NB4 (cell line): ENCODE data around the gene SUMO3.

ENCODE experiments used
- DNase-seq: peaks from one replicate; pipeline ENCODE4 v3.0.0; 2010; ENCODE audit warnings: low read depth
- H3K4me3 ChIP-seq: one replicate; pipeline ENCODE4 v1.5.1; 2011; ENCODE audit warnings: mild to moderate bottlenecking, low read depth, low read length, moderate library complexity
- CTCF ChIP-seq: IDR thresholded peaks from one replicate; pipeline ENCODE4 v1.5.1; 2012; ENCODE audit warnings: low read depth, low read length
- MYC ChIP-seq: IDR thresholded peaks from 2 replicates; pipeline ENCODE4 v1.6.1; 2011; ENCODE audit warnings: low read depth, low read length
- POLR2A ChIP-seq: IDR thresholded peaks from 2 replicates; pipeline ENCODE4 v1.6.1; 2011; ENCODE audit warnings: mild to moderate bottlenecking; ENCODE audit not compliant: insufficient read length; ENCODE audit errors: extremely low read depth
- TF ChIP-seq, protein P1 (sequence below): IDR thresholded peaks from 2 replicates; pipeline ENCODE4 v1.6.1; 2011; ENCODE audit warnings: low read depth, low read length

The SUMO3 gene

GRCh38 chr21:44816761-44817505 is 929 bp downstream of the SUMO3 start:
- H3K4me3 ChIP-seq: peak overlapping the region; percentile 58
- TF ChIP-seq, protein P1, sequence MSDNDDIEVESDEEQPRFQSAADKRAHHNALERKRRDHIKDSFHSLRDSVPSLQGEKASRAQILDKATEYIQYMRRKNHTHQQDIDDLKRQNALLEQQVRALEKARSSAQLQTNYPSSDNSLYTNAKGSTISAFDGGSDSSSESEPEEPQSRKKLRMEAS: no peak
- TF ChIP-seq POLR2A: no peak
- no peak for TF ChIP-seq CTCF
- no peak for TF ChIP-seq MYC
- no peak for DNase-seq

- DNase-seq: no peak
- no peak overlapping the region for H3K4me3 ChIP-seq
- TF ChIP-seq, protein P1: no peak
- no peak for TF ChIP-seq MYC
Observed at GRCh38 chr21:44815852-44816628, 1.8 kb downstream of the SUMO3 start.

DNA sequence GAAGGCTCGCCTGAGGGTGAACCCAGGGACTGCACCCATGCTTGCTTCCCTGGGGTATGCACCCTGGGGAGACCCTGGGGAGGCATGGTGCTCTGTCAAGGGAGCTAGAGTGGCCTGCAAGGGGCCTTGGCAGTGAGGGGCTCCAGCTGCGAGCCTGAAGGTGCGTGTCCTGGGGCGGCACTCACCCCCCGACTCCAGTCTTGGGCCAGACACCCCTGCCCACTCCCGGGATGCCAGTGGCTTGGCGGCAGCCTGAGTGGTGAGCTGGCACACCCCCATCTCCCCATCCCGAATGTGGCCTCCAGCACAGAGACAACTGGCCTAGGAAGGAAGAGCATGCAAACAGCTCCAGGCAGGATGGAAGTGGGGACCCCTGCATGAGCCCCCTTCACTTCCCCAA is 2.6 kb downstream of the SUMO3 start:
- DNase-seq: no peak
- no peak for TF ChIP-seq CTCF
- no peak for TF ChIP-seq MYC
- TF ChIP-seq POLR2A: no peak
- TF ChIP-seq, protein P1: no peak
- no peak overlapping the region for H3K4me3 ChIP-seq

GRCh38 chr21:44814498-44815023 is 3.3 kb downstream of the SUMO3 start:
- TF ChIP-seq, protein P1: no peak
- TF ChIP-seq POLR2A (no peak), MYC (no peak), CTCF (no peak)
- H3K4me3 ChIP-seq: no peak overlapping the region
- no peak for DNase-seq

- DNase-seq: no peak
- no peak overlapping the region for H3K4me3 ChIP-seq
- TF ChIP-seq CTCF: no peak
- TF ChIP-seq, protein P1: no peak
Observed at GRCh38 chr21:44813727-44814126, 4.1 kb downstream of the SUMO3 start.

- DNase-seq: no peak
- TF ChIP-seq MYC: no peak
- TF ChIP-seq, protein P1: no peak
- TF ChIP-seq CTCF: no peak
- TF ChIP-seq POLR2A: no peak
- no peak overlapping the region for H3K4me3 ChIP-seq
Observed at GRCh38 chr21:44813149-44813548, 4.7 kb downstream of the SUMO3 start.
